Measurements from ENCODE around the gene TBC1D22A. TPM values are rescaled to one million over a fixed set of nuclear protein-coding genes. Genes with fewer than 3 reads are reported as not detected.

TBC1D22A gene
- total RNA-seq, 1 donor from 2014 or later: 10.6 TPM

DNA sequence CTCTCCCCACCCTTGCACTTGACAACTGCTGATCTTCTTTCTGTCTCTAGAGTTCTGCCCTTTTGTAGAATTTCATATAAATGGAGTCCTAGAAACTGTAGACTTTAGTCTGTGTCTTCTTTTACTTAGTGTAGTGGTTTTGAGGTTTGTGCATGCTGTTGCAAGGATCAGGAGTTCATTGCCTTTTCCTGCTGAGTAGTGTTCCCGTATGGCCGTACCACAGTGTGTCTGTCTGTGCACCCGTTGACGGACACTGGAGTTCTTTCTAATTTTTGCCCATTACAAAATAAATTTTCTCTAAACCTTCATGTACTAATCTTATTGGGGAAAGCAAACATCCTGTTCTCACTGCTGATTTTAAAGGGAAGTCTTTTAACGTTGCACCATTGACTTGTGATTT, 138.1 kb downstream of the TBC1D22A start:
- no peak overlapping the region for H3K4me3 ChIP-seq
- no peak overlapping the region for H3K4me3 Mint-ChIP-seq
- H3K4me1 Mint-ChIP-seq: peaks cover 3% of the 10 kb centered on the region
- no peak overlapping the region for H3K9ac ChIP-seq
- no peaks in the 10 kb centered on the region for H3K4me1 ChIP-seq
- no peaks in the 10 kb centered on the region for H3K27me3 ChIP-seq
- no peak for TF ChIP-seq EZH2 (IDR thresholded peaks at IDR 0.05)
- TF ChIP-seq, protein P1, sequence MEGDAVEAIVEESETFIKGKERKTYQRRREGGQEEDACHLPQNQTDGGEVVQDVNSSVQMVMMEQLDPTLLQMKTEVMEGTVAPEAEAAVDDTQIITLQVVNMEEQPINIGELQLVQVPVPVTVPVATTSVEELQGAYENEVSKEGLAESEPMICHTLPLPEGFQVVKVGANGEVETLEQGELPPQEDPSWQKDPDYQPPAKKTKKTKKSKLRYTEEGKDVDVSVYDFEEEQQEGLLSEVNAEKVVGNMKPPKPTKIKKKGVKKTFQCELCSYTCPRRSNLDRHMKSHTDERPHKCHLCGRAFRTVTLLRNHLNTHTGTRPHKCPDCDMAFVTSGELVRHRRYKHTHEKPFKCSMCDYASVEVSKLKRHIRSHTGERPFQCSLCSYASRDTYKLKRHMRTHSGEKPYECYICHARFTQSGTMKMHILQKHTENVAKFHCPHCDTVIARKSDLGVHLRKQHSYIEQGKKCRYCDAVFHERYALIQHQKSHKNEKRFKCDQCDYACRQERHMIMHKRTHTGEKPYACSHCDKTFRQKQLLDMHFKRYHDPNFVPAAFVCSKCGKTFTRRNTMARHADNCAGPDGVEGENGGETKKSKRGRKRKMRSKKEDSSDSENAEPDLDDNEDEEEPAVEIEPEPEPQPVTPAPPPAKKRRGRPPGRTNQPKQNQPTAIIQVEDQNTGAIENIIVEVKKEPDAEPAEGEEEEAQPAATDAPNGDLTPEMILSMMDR (IDR thresholded peaks at IDR 0.05): no peak
- no peak for TF ChIP-seq EZH2phosphoT487 (IDR thresholded peaks at IDR 0.05)
- H4K20me1 ChIP-seq (ENCODE audit: low read depth): peaks cover 15% of the 10 kb centered on the region
- H3K36me3 ChIP-seq: no peaks in the 10 kb centered on the region
- no peak overlapping the region for H3K27ac ChIP-seq
- H3F3A ChIP-seq (ENCODE audit: low read depth): no peaks in the 10 kb centered on the region
- H3K27ac Mint-ChIP-seq: no peak overlapping the region
- H3K36me3 Mint-ChIP-seq: peaks cover 13% of the 10 kb centered on the region
- H3K9me3 Mint-ChIP-seq: no peaks in the 10 kb centered on the region
- no peak overlapping the region for H2AFZ ChIP-seq (replicated peaks)
- H3K27me3 Mint-ChIP-seq (ENCODE audit: insufficient read depth, low read depth): no peaks in the 10 kb centered on the region
- no peak for DNase-seq (ENCODE audit: low spot score)
- H3K79me2 ChIP-seq (ENCODE audit: low read depth): no peaks in the 10 kb centered on the region
- no peaks in the 10 kb centered on the region for H3K9me3 ChIP-seq (ENCODE audit: low read depth)
- no peak overlapping the region for H3K4me2 ChIP-seq

DNA sequence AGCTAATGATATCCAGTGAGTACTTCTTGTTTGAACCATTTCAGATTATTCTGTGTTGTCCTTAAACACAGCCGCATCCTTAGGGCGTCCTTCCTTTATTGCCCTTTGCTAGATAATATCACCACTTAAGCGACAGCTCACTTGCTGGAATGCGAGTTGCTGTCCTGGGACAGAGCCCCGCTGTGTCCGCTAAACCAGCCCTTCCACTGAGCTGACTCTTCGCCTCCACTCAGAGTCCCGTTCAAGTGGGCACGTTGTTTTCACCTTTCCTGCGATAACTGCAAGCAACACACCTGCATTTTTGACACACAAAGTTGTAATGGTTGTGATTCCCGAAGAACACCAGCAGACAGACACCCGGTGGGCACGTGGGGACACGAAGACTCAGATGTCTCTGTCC, 140.0 kb downstream of the TBC1D22A start:
- TF ChIP-seq, protein P1 (IDR thresholded peaks at IDR 0.05): no peak
- TF ChIP-seq EZH2 (IDR thresholded peaks at IDR 0.05) (no peak), EZH2phosphoT487 (IDR thresholded peaks at IDR 0.05) (no peak)
- Histone ChIP-seq H4K20me1 (ENCODE audit: low read depth) (peaks cover 15% of the 10 kb centered on the region), H3K4me2 (no peak overlapping the region), H3K9me3 (ENCODE audit: low read depth) (no peaks in the 10 kb centered on the region), H3F3A (ENCODE audit: low read depth) (no peaks in the 10 kb centered on the region), H3K27me3 (no peaks in the 10 kb centered on the region), H2AFZ (replicated peaks) (no peak overlapping the region), H3K9ac (no peak overlapping the region), H3K27ac (no peak overlapping the region), H3K36me3 (no peaks in the 10 kb centered on the region), H3K4me1 (no peaks in the 10 kb centered on the region), H3K4me3 (no peak overlapping the region), H3K79me2 (ENCODE audit: low read depth) (no peaks in the 10 kb centered on the region)
- Mint-ChIP-seq H3K27me3 (ENCODE audit: insufficient read depth, low read depth) (peaks cover 2% of the 10 kb centered on the region), H3K9me3 (no peaks in the 10 kb centered on the region), H3K36me3 (peaks cover 3% of the 10 kb centered on the region), H3K4me3 (no peak overlapping the region), H3K4me1 (peaks cover 3% of the 10 kb centered on the region), H3K27ac (peak overlapping the region; percentile 30)
- DNase-seq (ENCODE audit: low spot score): peak; percentile 36

DNA sequence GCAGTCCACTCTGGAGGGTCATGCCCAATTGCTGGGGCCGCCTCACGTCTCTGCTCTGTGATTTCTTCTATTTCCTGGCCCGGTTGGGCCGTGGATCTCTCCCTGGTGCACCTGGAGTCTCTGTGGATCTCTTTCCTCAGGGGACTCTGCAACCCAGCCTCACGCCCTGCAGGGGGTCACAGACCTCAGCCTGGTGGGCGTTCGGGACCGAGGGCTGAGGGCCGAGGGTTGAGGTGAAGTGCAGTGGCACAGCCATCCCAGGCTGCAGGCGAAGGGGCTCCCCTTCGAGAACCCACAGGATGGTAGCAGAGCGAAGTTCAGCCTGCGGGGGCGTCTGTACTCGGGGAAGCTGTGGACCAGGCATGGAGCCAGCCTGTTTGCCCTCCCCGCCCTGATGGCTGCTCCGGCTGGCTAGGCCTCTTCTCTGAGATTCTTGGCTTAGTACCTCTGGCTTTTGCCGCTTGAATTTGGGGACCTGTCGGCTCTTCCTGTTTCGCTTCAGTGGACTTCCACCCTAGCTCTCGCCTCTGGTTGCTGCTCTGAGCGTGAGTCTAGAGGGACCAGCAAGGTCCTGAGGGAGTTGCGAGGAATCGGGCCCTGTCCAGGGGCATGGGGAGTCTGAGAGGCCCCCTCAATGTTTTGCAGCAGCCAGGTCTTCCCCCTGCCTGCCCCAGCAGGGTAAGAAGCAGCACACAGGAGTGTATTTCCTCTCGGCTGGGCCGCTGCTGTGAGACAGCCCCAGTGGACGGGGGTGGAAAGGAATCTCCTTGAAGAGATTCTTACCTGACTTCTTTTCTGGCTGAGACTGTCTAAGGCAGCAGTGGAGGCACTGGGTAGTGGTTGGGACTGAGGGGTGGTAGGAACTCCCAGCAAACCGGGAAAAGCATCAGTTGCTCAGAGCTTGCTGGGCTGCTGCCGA, 140.8 kb downstream of the TBC1D22A start:
- Histone ChIP-seq H3K27me3 (no peaks in the 10 kb centered on the region), H3K4me1 (peaks cover 3% of the 10 kb centered on the region), H3K4me3 (no peak overlapping the region), H3K9ac (no peak overlapping the region), H3K9me3 (ENCODE audit: low read depth) (no peaks in the 10 kb centered on the region), H3K36me3 (no peaks in the 10 kb centered on the region), H3K27ac (no peak overlapping the region), H3K79me2 (ENCODE audit: low read depth) (no peaks in the 10 kb centered on the region), H3K4me2 (no peak overlapping the region), H3F3A (ENCODE audit: low read depth) (no peaks in the 10 kb centered on the region), H2AFZ (replicated peaks) (no peak overlapping the region), H4K20me1 (ENCODE audit: low read depth) (peaks cover 23% of the 10 kb centered on the region)
- no peak for TF ChIP-seq EZH2phosphoT487 (IDR thresholded peaks at IDR 0.05)
- TF ChIP-seq, protein P1 (IDR thresholded peaks at IDR 0.05): peak; percentile 24
- H3K36me3 Mint-ChIP-seq: peaks cover 3% of the 10 kb centered on the region
- no peak overlapping the region for H3K4me3 Mint-ChIP-seq
- peak; percentile 13 for DNase-seq (ENCODE audit: low spot score)
- H3K27me3 Mint-ChIP-seq (ENCODE audit: insufficient read depth, low read depth): peaks cover 3% of the 10 kb centered on the region
- H3K27ac Mint-ChIP-seq: peak overlapping the region; percentile 63
- H3K4me1 Mint-ChIP-seq: peaks cover 10% of the 10 kb centered on the region
- H3K9me3 Mint-ChIP-seq: no peaks in the 10 kb centered on the region

Measured in neural progenitor cell (in vitro differentiated cells).